ENCODE measurements around the gene ATPAF2. TPM values are rescaled to one million over a fixed set of nuclear protein-coding genes. Genes with fewer than 3 reads are reported as not detected.

The ATPAF2 gene
- total and polyA plus RNA-seq, 2 experiments from 2014 or later = 17.0 to 21.9 TPM

DNA sequence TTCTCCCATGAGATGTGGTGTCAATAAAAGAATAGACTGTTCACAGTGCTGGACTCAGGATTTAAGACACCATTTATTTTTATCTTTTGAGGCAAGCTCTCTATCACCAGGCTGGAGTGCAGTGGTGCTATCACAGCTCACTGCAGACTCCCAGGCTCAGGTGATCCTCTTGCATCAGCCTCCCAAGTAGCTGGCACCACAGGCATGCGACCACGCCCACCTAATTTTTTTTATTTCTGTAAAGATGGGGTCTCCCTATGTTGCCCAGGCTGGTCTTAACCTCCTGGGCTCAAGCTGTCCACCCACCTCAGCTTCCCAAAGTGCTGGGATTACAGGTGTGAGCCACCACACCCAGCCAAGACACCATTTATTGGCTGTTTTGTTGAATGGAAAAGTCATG lies 30.1 kb upstream of the ATPAF2 start:
- H2AFZ ChIP-seq = no peak overlapping the region
- H3K79me2 ChIP-seq (ENCODE audit: insufficient read depth) = no peaks in the 10 kb centered on the region
- no peaks in the 10 kb centered on the region for H3K27me3 ChIP-seq (replicated peaks; ENCODE audit: insufficient read depth)
- no peak for DNase-seq
- H3K36me3 ChIP-seq (ENCODE audit: low read depth) = no peaks in the 10 kb centered on the region
- H3K9me3 ChIP-seq (ENCODE audit: low read depth) = no peaks in the 10 kb centered on the region
- in situ Hi-C loops (cut with MboI) = no loop called here
- no peak overlapping the region for H3K27ac ChIP-seq
- no peak overlapping the region for H3K9ac ChIP-seq
- TF ChIP-seq EZH2phosphoT487 (IDR thresholded peaks at IDR 0.05; ENCODE audit: insufficient read depth, low read depth) = no peak
- TF ChIP-seq EZH2 (IDR thresholded peaks at IDR 0.05; ENCODE audit: insufficient read depth, poor library complexity, severe bottlenecking) = no peak
- peaks cover 9% of the 10 kb centered on the region for H3K4me1 ChIP-seq (ENCODE audit: insufficient read depth)
- no peak overlapping the region for H3K4me2 ChIP-seq (ENCODE audit: unreplicated experiment)
- no peak overlapping the region for H3K4me3 ChIP-seq
- H4K20me1 ChIP-seq (ENCODE audit: insufficient read depth) = no peaks in the 10 kb centered on the region
- 95 to 100% methylated on average over 2 of the region's 2 CpGs for WGBS, 2 experiments (ENCODE audit: low coverage in 1 of 2, low lambda C conversion rate in 2 of 2, missing lambda C conversion rate in 2 of 2)
- no peaks in the 10 kb centered on the region for H3K9me2 ChIP-seq (ENCODE audit: insufficient read depth)
- no peaks in the 10 kb centered on the region for H3F3A ChIP-seq (ENCODE audit: insufficient read depth)

DNA sequence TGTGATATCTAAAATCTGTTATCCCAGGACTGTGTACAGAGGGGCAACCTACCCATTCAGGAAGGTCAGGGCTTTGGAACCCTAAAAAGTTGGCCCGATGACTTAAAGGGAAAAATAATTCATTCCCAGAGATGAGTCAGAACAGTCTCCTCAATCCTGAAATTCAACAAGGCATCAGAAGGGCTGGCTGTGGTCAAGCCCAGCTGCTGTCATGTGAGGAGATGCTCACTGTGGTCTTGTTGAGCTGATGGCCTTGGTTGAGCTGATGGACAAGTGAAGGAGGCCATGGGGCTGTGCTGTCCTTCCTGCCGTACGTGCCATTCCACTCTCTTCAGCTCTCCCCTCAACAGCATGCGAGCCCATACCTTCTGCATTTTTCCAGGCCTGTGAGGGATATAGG lies 27.9 kb upstream of the ATPAF2 start:
- no peak overlapping the region for H3K27ac ChIP-seq
- DNase-seq = no peak
- H3K36me3 ChIP-seq (ENCODE audit: low read depth) = no peaks in the 10 kb centered on the region; the same call in 1 of the 2 replicates
- in situ Hi-C loops (cut with MboI) = no loop called here
- H4K20me1 ChIP-seq (ENCODE audit: insufficient read depth) = no peaks in the 10 kb centered on the region
- H3K9me2 ChIP-seq (ENCODE audit: insufficient read depth) = no peaks in the 10 kb centered on the region
- no peaks in the 10 kb centered on the region for H3K27me3 ChIP-seq (replicated peaks; ENCODE audit: insufficient read depth)
- no peak overlapping the region for H3K4me2 ChIP-seq (ENCODE audit: unreplicated experiment)
- H3K9me3 ChIP-seq (ENCODE audit: low read depth) = no peaks in the 10 kb centered on the region
- 94 to 99% methylated on average over 4 of the region's 4 CpGs for WGBS, 2 experiments (ENCODE audit: low coverage in 1 of 2, low lambda C conversion rate in 2 of 2, missing lambda C conversion rate in 2 of 2)
- no peak overlapping the region for H3K4me3 ChIP-seq
- TF ChIP-seq EZH2phosphoT487 (IDR thresholded peaks at IDR 0.05; ENCODE audit: insufficient read depth, low read depth) (no peak), EZH2 (IDR thresholded peaks at IDR 0.05; ENCODE audit: insufficient read depth, poor library complexity, severe bottlenecking) (no peak)
- peaks cover 9% of the 10 kb centered on the region for H3K4me1 ChIP-seq (ENCODE audit: insufficient read depth)
- no peaks in the 10 kb centered on the region for H3K79me2 ChIP-seq (ENCODE audit: insufficient read depth)
- H3F3A ChIP-seq (ENCODE audit: insufficient read depth) = no peaks in the 10 kb centered on the region
- H3K9ac ChIP-seq = no peak overlapping the region
- H2AFZ ChIP-seq = no peak overlapping the region

DNA sequence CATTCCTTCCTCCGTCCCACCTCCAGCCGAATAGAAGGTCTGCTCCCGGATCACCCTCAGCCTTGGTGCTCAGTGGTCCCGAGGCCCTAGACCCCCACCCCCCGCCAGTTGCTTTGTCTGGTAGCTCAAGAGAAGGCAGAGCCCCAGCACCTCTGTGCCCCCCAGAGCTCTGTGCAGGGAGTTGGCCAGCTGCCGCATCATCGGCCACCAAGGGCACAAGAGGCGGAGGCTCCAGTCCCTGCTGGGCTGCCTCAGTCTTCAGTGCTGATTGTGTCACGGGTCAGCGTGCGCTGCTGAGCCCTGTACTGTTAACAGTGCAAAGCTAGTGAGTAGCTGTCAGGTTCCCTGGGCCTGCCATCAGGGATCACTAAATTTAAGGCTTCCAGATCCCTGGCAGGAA lies 26.6 kb upstream of the ATPAF2 start:
- 91 to 96% methylated on average over 10 to 11 of the region's 11 CpGs for WGBS, 2 experiments (ENCODE audit: low coverage in 1 of 2, low lambda C conversion rate in 2 of 2, missing lambda C conversion rate in 2 of 2)
- no peak for DNase-seq
- Histone ChIP-seq H3K4me2 (ENCODE audit: unreplicated experiment) (no peak overlapping the region), H4K20me1 (ENCODE audit: insufficient read depth) (no peaks in the 10 kb centered on the region), H3K9ac (no peak overlapping the region), H3F3A (ENCODE audit: insufficient read depth) (no peaks in the 10 kb centered on the region), H3K27me3 (replicated peaks; ENCODE audit: insufficient read depth) (no peaks in the 10 kb centered on the region), H3K36me3 (ENCODE audit: low read depth) (no peaks in the 10 kb centered on the region; the same call in 1 of the 2 replicates), H3K4me3 (no peak overlapping the region), H3K9me2 (ENCODE audit: insufficient read depth) (no peaks in the 10 kb centered on the region), H3K9me3 (ENCODE audit: low read depth) (no peaks in the 10 kb centered on the region), H2AFZ (no peak overlapping the region), H3K4me1 (ENCODE audit: insufficient read depth) (0 out of 2 replicates have a peak, but pooled peaks cover 1% of the 10 kb centered on the region), H3K27ac (no peak overlapping the region), H3K79me2 (ENCODE audit: insufficient read depth) (no peaks in the 10 kb centered on the region)
- TF ChIP-seq EZH2 (IDR thresholded peaks at IDR 0.05; ENCODE audit: insufficient read depth, poor library complexity, severe bottlenecking) = no peak
- TF ChIP-seq EZH2phosphoT487 (IDR thresholded peaks at IDR 0.05; ENCODE audit: insufficient read depth, low read depth) = no peak
- in situ Hi-C loops (cut with MboI) = no loop called here

DNA sequence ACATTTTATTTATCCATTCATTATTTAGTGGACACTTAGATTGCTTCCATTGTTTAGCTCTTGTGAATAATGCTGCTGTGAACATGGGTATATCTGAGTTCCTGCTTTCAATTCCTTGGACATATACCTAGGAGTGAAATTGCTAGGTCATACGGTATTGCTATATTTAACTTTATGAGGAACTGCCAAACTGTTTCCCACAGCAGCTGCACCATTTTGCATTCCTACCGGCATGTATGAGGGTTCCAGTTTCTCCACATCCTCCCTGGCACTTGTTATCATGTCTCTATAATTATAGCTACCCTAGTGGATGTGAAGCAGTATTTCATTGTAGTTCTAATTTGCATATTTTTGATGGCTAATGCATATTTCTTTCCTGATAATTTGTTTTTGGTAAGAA lies 25.1 kb upstream of the ATPAF2 start:
- Histone ChIP-seq H3K27ac (no peak overlapping the region), H3K9me3 (ENCODE audit: low read depth) (no peaks in the 10 kb centered on the region), H3K9ac (no peak overlapping the region), H3K4me2 (ENCODE audit: unreplicated experiment) (no peak overlapping the region), H3F3A (ENCODE audit: insufficient read depth) (no peaks in the 10 kb centered on the region), H3K4me1 (ENCODE audit: insufficient read depth) (no peaks in the 10 kb centered on the region), H4K20me1 (ENCODE audit: insufficient read depth) (no peaks in the 10 kb centered on the region), H3K79me2 (ENCODE audit: insufficient read depth) (no peaks in the 10 kb centered on the region), H3K4me3 (no peak overlapping the region), H3K36me3 (ENCODE audit: low read depth) (no peaks in the 10 kb centered on the region; the same call in 1 of the 2 replicates), H3K27me3 (replicated peaks; ENCODE audit: insufficient read depth) (no peaks in the 10 kb centered on the region), H2AFZ (no peak overlapping the region), H3K9me2 (ENCODE audit: insufficient read depth) (no peaks in the 10 kb centered on the region)
- in situ Hi-C loops (cut with MboI) = no loop called here
- DNase-seq = no peak
- 64 to 70% methylated on average over 2 of the region's 2 CpGs for WGBS, 2 experiments (ENCODE audit: low coverage in 1 of 2, low lambda C conversion rate in 2 of 2, missing lambda C conversion rate in 2 of 2)
- TF ChIP-seq EZH2phosphoT487 (IDR thresholded peaks at IDR 0.05; ENCODE audit: insufficient read depth, low read depth) (no peak), EZH2 (IDR thresholded peaks at IDR 0.05; ENCODE audit: insufficient read depth, poor library complexity, severe bottlenecking) (no peak)

DNA sequence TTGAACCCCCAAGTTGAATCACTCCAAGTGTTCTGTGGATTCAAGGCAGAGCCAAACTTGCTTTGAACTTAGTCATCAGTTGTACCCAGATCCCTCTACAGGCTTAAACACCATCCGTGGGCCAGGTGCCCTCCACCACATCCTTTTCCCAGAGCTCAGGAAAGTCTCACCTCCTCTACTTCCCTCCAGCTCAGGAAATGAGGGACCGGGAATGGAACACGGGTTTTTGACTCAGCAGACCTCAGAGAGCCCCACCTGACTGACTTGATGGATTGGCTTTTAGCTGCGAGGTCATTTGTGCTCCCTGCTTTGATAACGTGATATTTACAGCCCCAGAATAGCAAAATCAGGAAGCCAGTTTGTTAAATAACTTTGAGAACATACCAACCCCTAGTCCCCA lies 20.3 kb upstream of the ATPAF2 start:
- H3K4me1 ChIP-seq (ENCODE audit: insufficient read depth) = no peaks in the 10 kb centered on the region
- H3K36me3 ChIP-seq (ENCODE audit: low read depth) = peaks cover 11% of the 10 kb centered on the region; the same call in 1 of the 2 replicates
- 84 to 90% methylated on average over 5 of the region's 5 CpGs for WGBS, 2 experiments (ENCODE audit: low coverage in 1 of 2, low lambda C conversion rate in 2 of 2, missing lambda C conversion rate in 2 of 2)
- no peaks in the 10 kb centered on the region for H3K27me3 ChIP-seq (replicated peaks; ENCODE audit: insufficient read depth)
- no peak for DNase-seq
- no peak overlapping the region for H3K27ac ChIP-seq
- no peak overlapping the region for H3K4me3 ChIP-seq
- no peaks in the 10 kb centered on the region for H4K20me1 ChIP-seq (ENCODE audit: insufficient read depth)
- no peaks in the 10 kb centered on the region for H3F3A ChIP-seq (ENCODE audit: insufficient read depth)
- H3K4me2 ChIP-seq (ENCODE audit: unreplicated experiment) = no peak overlapping the region
- no peak overlapping the region for H2AFZ ChIP-seq
- no peaks in the 10 kb centered on the region for H3K9me2 ChIP-seq (ENCODE audit: insufficient read depth)
- TF ChIP-seq EZH2phosphoT487 (IDR thresholded peaks at IDR 0.05; ENCODE audit: insufficient read depth, low read depth) = no peak
- no peak for TF ChIP-seq EZH2 (IDR thresholded peaks at IDR 0.05; ENCODE audit: insufficient read depth, poor library complexity, severe bottlenecking)
- in situ Hi-C loops (cut with MboI) = no loop called here
- no peaks in the 10 kb centered on the region for H3K79me2 ChIP-seq (ENCODE audit: insufficient read depth)
- no peaks in the 10 kb centered on the region for H3K9me3 ChIP-seq (ENCODE audit: low read depth)
- no peak overlapping the region for H3K9ac ChIP-seq

Measured in GM23248 (cell line).